T-cell (primary cell): ENCODE data around the gene YTHDF1. TPM values are rescaled to one million over a fixed set of nuclear protein-coding genes. Genes with fewer than 3 reads are reported as not detected.

ENCODE experiments used
- ATAC-seq, 4 experiments: fragments of 200-7000 bp in 3 of 4; fragments of 150-1000 bp in 1 of 4; cut with Tn5 transposase; replicated peaks in 1 of 4; 1 replicate in 3 of 4; 2 replicates in 1 of 4; pipeline ENCODE4 v1.10.0; 2021; ENCODE audit warnings: moderate library complexity in 3 of 4, mild to moderate bottlenecking in 2 of 4, moderate number of reproducible peaks in 1 of 4
- CTCF ChIA-PET, 2 donors: fragments of 300-600 bp; sonication (Branson Sonifier 250); formaldehyde crosslinking; loops; one replicate each; lab custom pipeline; 2022; ENCODE audit warnings: antibody characterized with exemption in 2 of 2; lab: Charles Lee
- POLR2A ChIA-PET, 2 donors: fragments of 300-600 bp; sonication (Branson Sonifier 250); formaldehyde crosslinking; loops; one replicate each; lab custom pipeline; 2022; ENCODE audit warnings: antibody characterized with exemption in 2 of 2; lab: Charles Lee
- DNase-seq, 35 experiments: peaks; one replicate each; pipeline versions ENCODE4 v3.0.0 to v3.0.0-alpha.2; 2013 to 2023
- H3K27ac ChIP-seq: one replicate; pipeline ENCODE4 v1.5.1; 2013; ENCODE audit warnings: low read length
- H3K27me3 ChIP-seq, 2 experiments: replicated peaks in 1 of 2; 1 replicate in 1 of 2; 2 replicates in 1 of 2; pipeline versions ENCODE4 v1.6.1 to v1.7.0; 2013; ENCODE audit warnings: low read length in 1 of 2, mixed read lengths in 1 of 2; ENCODE audit not compliant: control insufficient read depth in 2 of 2, insufficient read depth in 2 of 2; ENCODE audit errors: extremely low read depth in 1 of 2
- H3K36me3 ChIP-seq, 2 donors: 1 replicate in 1 of 2; 2 replicates in 1 of 2; pipeline versions ENCODE4 v1.6.1 to v1.7.0; 2013; ENCODE audit warnings: low read length in 1 of 2; ENCODE audit not compliant: control insufficient read depth in 2 of 2, insufficient read depth in 1 of 2; ENCODE audit errors: extremely low read depth in 1 of 2
- H3K4me1 ChIP-seq, 2 experiments: 1 replicate in 1 of 2; 2 replicates in 1 of 2; pipeline versions ENCODE4 v1.6.1 to v1.7.0; 2013; ENCODE audit warnings: low read length in 2 of 2, mixed read lengths in 1 of 2; ENCODE audit not compliant: insufficient read depth in 2 of 2, control insufficient read depth in 1 of 2; ENCODE audit errors: extremely low read depth in 1 of 2
- H3K4me3 ChIP-seq, 2 donors: 1 replicate in 1 of 2; 2 replicates in 1 of 2; pipeline versions ENCODE4 v1.5.1 to v1.7.0; 2013; ENCODE audit warnings: mild to moderate bottlenecking in 2 of 2, low read length in 1 of 2, moderate library complexity in 1 of 2; ENCODE audit not compliant: control insufficient read depth in 1 of 2; ENCODE audit errors: extremely low read depth in 1 of 2
- H3K9me3 ChIP-seq: 2 replicates; pipeline ENCODE4 v1.7.0; 2013
- H3K27ac Mint-ChIP-seq, 2 donors: one replicate each; pipeline ENCODE4 v1.8.0; 2020 to 2021; ENCODE audit warnings: mild to moderate bottlenecking in 2 of 2, mixed read lengths in 2 of 2
- H3K27me3 Mint-ChIP-seq, 2 donors: one replicate each; pipeline ENCODE4 v1.8.0; 2021 to 2022; ENCODE audit warnings: mixed read lengths in 2 of 2
- H3K36me3 Mint-ChIP-seq: one replicate; pipeline ENCODE4 v1.8.0; 2021; ENCODE audit warnings: mixed read lengths
- H3K4me1 Mint-ChIP-seq, 3 donors: one replicate each; pipeline ENCODE4 v1.8.0; 2020 to 2022; ENCODE audit warnings: mixed read lengths in 3 of 3, mild to moderate bottlenecking in 1 of 3
- H3K4me3 Mint-ChIP-seq, 3 donors: one replicate each; pipeline ENCODE4 v1.8.0; 2020 to 2022; ENCODE audit warnings: mild to moderate bottlenecking in 3 of 3, mixed read lengths in 3 of 3, moderate library complexity in 3 of 3
- H3K9me3 Mint-ChIP-seq, 3 donors: one replicate each; pipeline ENCODE4 v1.8.0; 2020 to 2022; ENCODE audit warnings: mixed read lengths in 3 of 3
- WGBS: methylation state at CpG from one replicate; pipeline ENCODE4 v1.1.5; 2013; ENCODE audit warnings: missing lambda C conversion rate; ENCODE audit not compliant: insufficient coverage; 5-methylcytosine and 5-hydroxymethylcytosine counted together
- total RNA-seq, 35 experiments: library from RNA in 6 of 35; stranded (reverse) in 6 of 35; fragments of 120-200 nt in 1 of 35; gene quantifications; one replicate each; pipeline versions ENCODE4 v1.2.1 to v1.2.4 and lab custom pipeline; 2013 to 2026

The YTHDF1 gene
- total RNA-seq, 5 donors from 2014 or later (not counting 1 experiment from before 2014, with no cell fraction given) = 36.7 to 44.5 (median 42.2) TPM

GRCh38 chr20:63212393-63212730, 3.6 kb downstream of the YTHDF1 start:
- 94% methylated on average over 2 of the region's 5 CpGs for WGBS
- Mint-ChIP-seq H3K9me3 (no peaks in the 10 kb centered on the region), H3K27ac (peak overlapping the region in 1 of 2 donors; percentile 16), H3K36me3 (peaks cover 45% of the 10 kb centered on the region), H3K4me3 (peak overlapping the region in 2 of 3 donors; percentile 21 to 47), H3K4me1 (peaks cover 68 to 73% (median 68%) of the 10 kb centered on the region in 3 donors), H3K27me3 (no peaks in the 10 kb centered on the region)
- ChIA-PET POLR2A (no interaction called here), CTCF (interaction anchor here in 1 of 2 donors (0.9 kb wide), 1 partner anchor 12 kb away, joined by 4 read pairs; no protein-coding TSS in a partner anchor)
- H3K27me3 ChIP-seq = no peaks in the 10 kb centered on the region
- peaks cover 13 to 64% of the 10 kb centered on the region in 2 donors for H3K36me3 ChIP-seq
- H3K27ac ChIP-seq = no peak overlapping the region
- DNase-seq (no peak), ATAC-seq (no peak)
- H3K4me1 ChIP-seq = peaks cover 9 to 62% of the 10 kb centered on the region in 2 experiments
- no peak overlapping the region for H3K4me3 ChIP-seq
- no peaks in the 10 kb centered on the region for H3K9me3 ChIP-seq

GRCh38 chr20:63210011-63210605, 5.8 kb downstream of the YTHDF1 start:
- Mint-ChIP-seq H3K27ac (no peak overlapping the region), H3K27me3 (no peaks in the 10 kb centered on the region), H3K36me3 (peaks cover 57% of the 10 kb centered on the region), H3K4me3 (no peak overlapping the region), H3K9me3 (no peaks in the 10 kb centered on the region), H3K4me1 (peaks cover 71 to 73% (median 72%) of the 10 kb centered on the region in 3 donors)
- H3K36me3 ChIP-seq = peaks cover 19 to 81% of the 10 kb centered on the region in 2 donors
- DNase-seq (no peak), ATAC-seq (no peak)
- peaks cover 7 to 47% of the 10 kb centered on the region in 2 experiments for H3K4me1 ChIP-seq
- 92% methylated on average over 6 of the region's 11 CpGs for WGBS
- no peak overlapping the region for H3K27ac ChIP-seq
- no peaks in the 10 kb centered on the region for H3K27me3 ChIP-seq
- no peaks in the 10 kb centered on the region for H3K9me3 ChIP-seq
- ChIA-PET POLR2A (no interaction called here), CTCF (no interaction called here)
- H3K4me3 ChIP-seq = no peak overlapping the region

GRCh38 chr20:63208346-63208909, 7.5 kb downstream of the YTHDF1 start:
- H3K27me3 ChIP-seq = no peaks in the 10 kb centered on the region
- H3K4me3 Mint-ChIP-seq = no peak overlapping the region
- peaks cover 0 to 38% of the 10 kb centered on the region in 2 experiments for H3K4me1 ChIP-seq
- no peak for DNase-seq
- H3K4me3 ChIP-seq = no peak overlapping the region
- 97% methylated on average over 4 of the region's 6 CpGs for WGBS
- no peak overlapping the region for H3K27ac ChIP-seq
- POLR2A ChIA-PET = no interaction called here
- peaks cover 21 to 86% of the 10 kb centered on the region in 2 donors for H3K36me3 ChIP-seq
- no peaks in the 10 kb centered on the region for H3K27me3 Mint-ChIP-seq
- no peak overlapping the region for H3K27ac Mint-ChIP-seq
- H3K36me3 Mint-ChIP-seq = peaks cover 53% of the 10 kb centered on the region
- ATAC-seq = no peak
- no peaks in the 10 kb centered on the region for H3K9me3 Mint-ChIP-seq
- CTCF ChIA-PET = no interaction called here
- no peaks in the 10 kb centered on the region for H3K9me3 ChIP-seq
- peaks cover 55 to 59% (median 56%) of the 10 kb centered on the region in 3 donors for H3K4me1 Mint-ChIP-seq

GRCh38 chr20:63206878-63207277, 9.1 kb downstream of the YTHDF1 start:
- Mint-ChIP-seq H3K36me3 (peaks cover 45% of the 10 kb centered on the region), H3K27ac (no peak overlapping the region), H3K9me3 (no peaks in the 10 kb centered on the region), H3K4me3 (no peak overlapping the region), H3K27me3 (no peaks in the 10 kb centered on the region), H3K4me1 (peaks cover 41 to 47% (median 44%) of the 10 kb centered on the region in 3 donors)
- ChIA-PET POLR2A (no interaction called here), CTCF (no interaction called here)
- DNase-seq = no peak
- ATAC-seq = no peak
- Histone ChIP-seq H3K27me3 (no peaks in the 10 kb centered on the region), H3K4me1 (peaks cover 0 to 22% of the 10 kb centered on the region in 2 experiments), H3K4me3 (no peak overlapping the region), H3K36me3 (peaks cover 25 to 86% of the 10 kb centered on the region in 2 donors), H3K27ac (no peak overlapping the region), H3K9me3 (no peaks in the 10 kb centered on the region)
- WGBS = 96% methylated on average over 5 of the region's 11 CpGs

- no peaks in the 10 kb centered on the region for H3K9me3 Mint-ChIP-seq
- peaks cover 52% of the 10 kb centered on the region for H3K36me3 Mint-ChIP-seq
- H3K27me3 ChIP-seq = no peaks in the 10 kb centered on the region
- H3K27ac ChIP-seq = no peak overlapping the region
- WGBS = 91% methylated on average over 4 of the region's 10 CpGs
- no peak overlapping the region for H3K27ac Mint-ChIP-seq
- H3K4me1 ChIP-seq = peaks cover 0 to 13% of the 10 kb centered on the region in 2 experiments
- no peak for ATAC-seq
- no peak overlapping the region for H3K4me3 Mint-ChIP-seq
- H3K4me1 Mint-ChIP-seq = peaks cover 34 to 51% (median 39%) of the 10 kb centered on the region in 3 donors
- H3K36me3 ChIP-seq = peaks cover 25 to 90% of the 10 kb centered on the region in 2 donors
- POLR2A ChIA-PET = interaction anchor here in 1 of 2 donors (0.6 kb wide), 1 partner anchor 158 kb away, joined by 5 read pairs; no protein-coding TSS in a partner anchor
- no peak overlapping the region for H3K4me3 ChIP-seq
- CTCF ChIA-PET = interaction anchor here in 1 of 2 donors (0.6 kb wide), 1 partner anchor 18 kb away, joined by 7 read pairs; no protein-coding TSS in a partner anchor
- no peak for DNase-seq
- no peaks in the 10 kb centered on the region for H3K9me3 ChIP-seq
- H3K27me3 Mint-ChIP-seq = no peaks in the 10 kb centered on the region
These were observed 10.0 kb downstream of the YTHDF1 start for GRCh38 chr20:63205896-63206295.

GRCh38 chr20:63204362-63204761, 11.6 kb downstream of the YTHDF1 start:
- no peak overlapping the region for H3K4me3 Mint-ChIP-seq
- Histone ChIP-seq H3K36me3 (peaks cover 18 to 80% of the 10 kb centered on the region in 2 donors), H3K4me3 (no peak overlapping the region), H3K27me3 (no peaks in the 10 kb centered on the region), H3K4me1 (peaks cover 0 to 4% of the 10 kb centered on the region in 2 experiments), H3K27ac (no peak overlapping the region), H3K9me3 (no peaks in the 10 kb centered on the region)
- no peaks in the 10 kb centered on the region for H3K27me3 Mint-ChIP-seq
- H3K27ac Mint-ChIP-seq = no peak overlapping the region
- ATAC-seq = no peak
- peaks cover 25 to 48% (median 33%) of the 10 kb centered on the region in 3 donors for H3K4me1 Mint-ChIP-seq
- WGBS = 100% methylated on average over 4 of the region's 5 CpGs
- no peaks in the 10 kb centered on the region for H3K9me3 Mint-ChIP-seq
- ChIA-PET POLR2A (no interaction called here), CTCF (interaction anchor here in 1 of 2 donors (0.6 kb wide), 1 partner anchor 287 kb away, joined by 3 read pairs; no protein-coding TSS in a partner anchor)
- DNase-seq = no peak
- peaks cover 40% of the 10 kb centered on the region for H3K36me3 Mint-ChIP-seq
